Smooth muscle cell (in vitro differentiated cells): ENCODE data around the gene RAPGEF2. TPM values are rescaled to one million over a fixed set of nuclear protein-coding genes. Genes with fewer than 3 reads are reported as not detected.

ENCODE experiments used
- DNase-seq: peaks from one replicate; lab custom pipeline; 2025; ENCODE audit not compliant: unreplicated experiment; lab: John Stamatoyannopoulos, UW
- H2AFZ ChIP-seq: fragments of 200-600 bp; sonication (generic); 2 replicates; pipeline ENCODE4 v1.6.0; 2016; ENCODE audit warnings: antibody characterized with exemption, low read depth, mild to moderate bottlenecking
- H3F3A ChIP-seq: fragments of 200-600 bp; sonication (generic); 2 replicates; pipeline ENCODE4 v1.6.0; 2017; ENCODE audit warnings: antibody characterized with exemption, low read depth
- H3K27ac ChIP-seq: fragments of 200-600 bp; sonication (generic); 2 replicates; pipeline ENCODE4 v1.5.1; 2016; ENCODE audit warnings: low read depth, mild to moderate bottlenecking
- H3K27me3 ChIP-seq: fragments of 200-600 bp; sonication (generic); 2 replicates; pipeline ENCODE4 v1.6.1; 2016; ENCODE audit warnings: low read depth, mild to moderate bottlenecking
- H3K36me3 ChIP-seq: fragments of 200-600 bp; sonication (generic); 2 replicates; pipeline ENCODE4 v1.5.1; 2016; ENCODE audit warnings: low read depth
- H3K4me1 ChIP-seq: fragments of 200-600 bp; sonication (generic); 2 replicates; pipeline ENCODE4 v1.5.1; 2016; ENCODE audit warnings: low read depth
- H3K4me2 ChIP-seq: fragments of 200-600 bp; sonication (generic); 2 replicates; pipeline ENCODE4 v1.6.0; 2016; ENCODE audit warnings: mild to moderate bottlenecking
- H3K4me3 ChIP-seq: fragments of 200-600 bp; sonication (generic); 2 replicates; pipeline ENCODE4 v1.5.1; 2016; ENCODE audit warnings: mild to moderate bottlenecking
- H3K79me2 ChIP-seq: fragments of 200-600 bp; sonication (generic); 2 replicates; pipeline ENCODE4 v1.6.0; 2016; ENCODE audit warnings: low read depth, mild to moderate bottlenecking
- H3K9ac ChIP-seq: fragments of 200-600 bp; sonication (generic); 2 replicates; pipeline ENCODE4 v1.6.0; 2016; ENCODE audit warnings: low read depth
- H3K9me3 ChIP-seq: fragments of 200-600 bp; sonication (generic); replicated peaks from 2 replicates; pipeline ENCODE4 v1.5.1; 2016; ENCODE audit warnings: low read depth
- H4K20me1 ChIP-seq: fragments of 200-600 bp; sonication (generic); 2 replicates; pipeline ENCODE4 v1.6.0; 2016; ENCODE audit warnings: low read depth
- CTCF ChIP-seq: fragments of 200-600 bp; sonication (generic); IDR thresholded peaks from 2 replicates; pipeline ENCODE4 v1.5.1; 2017; ENCODE audit warnings: borderline replicate concordance, mild to moderate bottlenecking, antibody characterized with exemption; ENCODE audit not compliant: insufficient read depth, poor library complexity, severe bottlenecking
- WGBS: methylation state at CpG from one replicate; pipeline ENCODE4 v1.1.7; 2016; ENCODE audit warnings: low lambda C conversion rate; 5-methylcytosine and 5-hydroxymethylcytosine counted together
- polyA plus RNA-seq: library from polyadenylated mRNA; unstranded; fragments of >200 nt; fragmentation: Nextera tagmentation; extraction: Ambion mirVana; gene quantifications from 2 replicates; pipeline ENCODE4 v1.2.1, GENCODE V29; 2016
- total RNA-seq: library from RNA; depleted of rRNA; stranded (reverse); fragments of >200 nt; gene quantifications from 2 replicates; pipeline ENCODE4 v1.2.3, GENCODE V29; 2014

The RAPGEF2 gene
- total and polyA plus RNA-seq, 2 experiments from 2014 or later, result 7.4 to 44.7 TPM

- Histone ChIP-seq H3K4me1 (no peaks in the 10 kb centered on the region), H3K36me3 (peaks cover 16% of the 10 kb centered on the region), H2AFZ (no peak overlapping the region), H3K9ac (no peak overlapping the region), H3K27me3 (no peaks in the 10 kb centered on the region), H3K9me3 (no peaks in the 10 kb centered on the region), H3K4me3 (no peak overlapping the region), H3K27ac (no peak overlapping the region), H3K4me2 (no peak overlapping the region), H3K79me2 (no peaks in the 10 kb centered on the region), H4K20me1 (peaks cover 4% of the 10 kb centered on the region), H3F3A (peaks cover 3% of the 10 kb centered on the region)
- DNase-seq, result no peak
- WGBS, result 99% methylated on average over 4 of the region's 4 CpGs
- TF ChIP-seq CTCF, result no peak
Observed at GRCh38 chr4:159319027-159319426, 216.1 kb downstream of the RAPGEF2 start.

- Histone ChIP-seq H3K36me3 (peaks cover 17% of the 10 kb centered on the region), H3K4me3 (no peak overlapping the region), H3K79me2 (no peaks in the 10 kb centered on the region), H3F3A (no peaks in the 10 kb centered on the region), H4K20me1 (no peaks in the 10 kb centered on the region), H3K9ac (no peak overlapping the region), H3K4me1 (no peaks in the 10 kb centered on the region), H3K4me2 (no peak overlapping the region), H3K27me3 (no peaks in the 10 kb centered on the region), H3K9me3 (no peaks in the 10 kb centered on the region), H2AFZ (no peak overlapping the region), H3K27ac (no peak overlapping the region)
- no peak for TF ChIP-seq CTCF
- DNase-seq, result no peak
Observed at GRCh38 chr4:159326480-159326879, 223.6 kb downstream of the RAPGEF2 start.

- H3K4me3 ChIP-seq, result no peak overlapping the region
- no peak for DNase-seq
- no peaks in the 10 kb centered on the region for H3K27me3 ChIP-seq
- H2AFZ ChIP-seq, result no peak overlapping the region
- H3K4me1 ChIP-seq, result no peaks in the 10 kb centered on the region
- no peaks in the 10 kb centered on the region for H3K79me2 ChIP-seq
- H3K36me3 ChIP-seq, result peaks cover 7% of the 10 kb centered on the region
- no peaks in the 10 kb centered on the region for H3K9me3 ChIP-seq
- H3F3A ChIP-seq, result no peaks in the 10 kb centered on the region
- no peaks in the 10 kb centered on the region for H4K20me1 ChIP-seq
- WGBS, result 96% methylated on average over 2 of the region's 2 CpGs
- H3K4me2 ChIP-seq, result no peak overlapping the region
- no peak for TF ChIP-seq CTCF
- H3K9ac ChIP-seq, result no peak overlapping the region
- no peak overlapping the region for H3K27ac ChIP-seq
Observed at GRCh38 chr4:159328766-159329165, 225.9 kb downstream of the RAPGEF2 start.

- Histone ChIP-seq H3K9me3 (no peaks in the 10 kb centered on the region), H3K4me1 (no peaks in the 10 kb centered on the region), H3K27ac (no peak overlapping the region), H2AFZ (no peak overlapping the region), H4K20me1 (no peaks in the 10 kb centered on the region), H3K79me2 (no peaks in the 10 kb centered on the region), H3K36me3 (peaks cover 12% of the 10 kb centered on the region), H3K9ac (no peak overlapping the region), H3K4me2 (no peak overlapping the region), H3K4me3 (no peak overlapping the region), H3K27me3 (no peaks in the 10 kb centered on the region), H3F3A (no peaks in the 10 kb centered on the region)
- DNase-seq, result no peak
- WGBS, result 95% methylated on average over 1 of the region's 1 CpG
- no peak for TF ChIP-seq CTCF
Observed at GRCh38 chr4:159334461-159334860, 231.6 kb downstream of the RAPGEF2 start.
